Measurements from ENCODE around the gene JAKMIP1.
"Not testable (repeated sequence)": the region's sequence is repeated elsewhere in the genome, so short reads cannot be mapped to it uniquely, and the experiment has no call there.

The JAKMIP1 gene

DNA sequence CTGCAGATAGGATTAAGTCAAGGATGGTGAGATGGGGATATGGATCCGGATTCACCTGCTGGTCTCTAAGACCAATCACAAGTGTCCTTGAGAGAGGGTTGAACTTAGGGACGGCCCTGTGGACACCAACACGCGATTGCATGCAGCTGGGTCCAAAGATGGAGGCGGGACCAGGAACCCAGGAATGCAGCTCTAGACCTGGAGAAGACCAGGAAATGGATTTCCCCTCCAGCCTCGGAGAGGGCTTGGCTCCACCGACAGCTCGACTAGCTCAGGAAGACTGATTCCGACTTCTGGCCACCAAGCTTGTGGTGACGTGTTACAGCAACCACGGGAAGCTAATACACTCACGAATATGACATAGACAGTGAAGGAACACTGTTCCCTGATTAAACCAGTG, 186.8 kb downstream of the JAKMIP1 start:
- DNase-seq (ENCODE audit: low spot score) = no peak

- no peak for DNase-seq (ENCODE audit: low spot score)
Measured at GRCh38 chr4:6012200-6012599, 188.1 kb downstream of the JAKMIP1 start.

DNA sequence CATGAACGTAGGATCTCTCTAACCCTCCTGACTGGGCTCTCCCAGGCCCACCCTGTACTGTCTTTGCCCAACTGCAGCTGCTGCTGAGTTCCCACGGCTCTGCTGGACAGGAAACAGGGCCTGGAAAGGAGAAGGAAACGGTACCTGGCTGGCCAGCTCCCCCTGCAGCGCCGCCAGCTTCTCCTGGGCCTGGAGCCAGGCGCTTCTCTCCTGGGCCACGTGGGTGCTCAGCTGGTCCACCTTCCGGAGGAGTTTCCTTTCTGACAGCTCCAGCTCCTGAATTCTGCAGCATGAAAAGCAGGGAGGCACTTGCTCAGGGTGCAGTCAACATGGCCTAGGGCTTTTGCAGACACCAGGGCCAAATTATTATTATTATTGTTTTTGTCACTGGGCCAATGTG, 188.7 kb downstream of the JAKMIP1 start:
- no peak for DNase-seq (ENCODE audit: low spot score)

- DNase-seq (ENCODE audit: low spot score) = no peak
Measured at GRCh38 chr4:6011271-6011671, 189.1 kb downstream of the JAKMIP1 start.

- DNase-seq (ENCODE audit: low spot score) = no peak
Measured at GRCh38 chr4:6010789-6011188, 189.6 kb downstream of the JAKMIP1 start.

DNA sequence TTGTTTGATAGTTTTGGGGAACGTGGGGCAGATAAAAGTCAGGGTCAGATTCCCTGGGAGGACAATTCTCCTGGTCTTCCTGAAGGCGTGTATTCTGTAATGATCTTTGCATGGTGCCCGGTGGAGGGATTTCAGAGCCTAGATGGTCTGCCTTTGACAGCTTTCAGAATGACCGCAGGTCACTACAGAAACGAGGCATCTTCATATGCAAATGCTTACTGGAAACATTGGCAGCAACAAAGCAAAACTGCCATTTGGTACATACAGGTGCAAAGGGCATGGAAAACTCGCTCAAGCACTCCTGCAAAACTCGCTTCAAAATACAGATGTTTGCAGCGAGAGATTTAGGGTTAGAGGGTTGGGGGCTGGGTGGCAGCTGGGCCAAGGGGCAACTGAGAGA, 190.9 kb downstream of the JAKMIP1 start:
- no peak for DNase-seq (ENCODE audit: low spot score)

- DNase-seq (ENCODE audit: low spot score) = no peak
Measured at GRCh38 chr4:6008766-6009385, 191.5 kb downstream of the JAKMIP1 start.

GRCh38 chr4:6008092-6008551, 192.2 kb downstream of the JAKMIP1 start:
- no peak for DNase-seq (ENCODE audit: low spot score)

DNA sequence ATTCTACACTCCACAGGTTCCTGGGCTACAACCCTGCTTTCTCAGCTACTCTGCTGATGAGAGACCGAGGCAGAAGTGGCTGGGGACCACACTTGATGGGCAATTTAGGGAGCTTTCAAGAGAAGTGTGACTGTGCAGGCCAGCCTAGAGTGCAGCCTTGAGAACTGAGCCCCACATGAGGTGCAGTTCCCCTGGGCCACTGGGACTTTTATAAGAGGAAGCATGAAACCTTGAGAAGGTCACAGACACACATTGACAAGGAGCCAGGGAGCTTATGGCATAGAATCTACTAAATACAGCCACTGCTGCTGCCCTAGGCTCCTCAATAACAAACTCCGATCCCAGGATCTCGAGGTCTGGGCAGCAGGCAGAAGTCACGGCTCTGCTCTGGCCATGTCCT, 195.2 kb downstream of the JAKMIP1 start:
- DNase-seq (ENCODE audit: low spot score) = no peak

GRCh38 chr4:6003485-6003884, 196.9 kb downstream of the JAKMIP1 start:
- DNase-seq (ENCODE audit: low spot score) = not testable (repeated sequence)

GRCh38 chr4:6002926-6003325, 197.4 kb downstream of the JAKMIP1 start:
- DNase-seq (ENCODE audit: low spot score) = no peak

GRCh38 chr4:6002492-6002833, 197.9 kb downstream of the JAKMIP1 start:
- no peak for DNase-seq (ENCODE audit: low spot score)

DNA sequence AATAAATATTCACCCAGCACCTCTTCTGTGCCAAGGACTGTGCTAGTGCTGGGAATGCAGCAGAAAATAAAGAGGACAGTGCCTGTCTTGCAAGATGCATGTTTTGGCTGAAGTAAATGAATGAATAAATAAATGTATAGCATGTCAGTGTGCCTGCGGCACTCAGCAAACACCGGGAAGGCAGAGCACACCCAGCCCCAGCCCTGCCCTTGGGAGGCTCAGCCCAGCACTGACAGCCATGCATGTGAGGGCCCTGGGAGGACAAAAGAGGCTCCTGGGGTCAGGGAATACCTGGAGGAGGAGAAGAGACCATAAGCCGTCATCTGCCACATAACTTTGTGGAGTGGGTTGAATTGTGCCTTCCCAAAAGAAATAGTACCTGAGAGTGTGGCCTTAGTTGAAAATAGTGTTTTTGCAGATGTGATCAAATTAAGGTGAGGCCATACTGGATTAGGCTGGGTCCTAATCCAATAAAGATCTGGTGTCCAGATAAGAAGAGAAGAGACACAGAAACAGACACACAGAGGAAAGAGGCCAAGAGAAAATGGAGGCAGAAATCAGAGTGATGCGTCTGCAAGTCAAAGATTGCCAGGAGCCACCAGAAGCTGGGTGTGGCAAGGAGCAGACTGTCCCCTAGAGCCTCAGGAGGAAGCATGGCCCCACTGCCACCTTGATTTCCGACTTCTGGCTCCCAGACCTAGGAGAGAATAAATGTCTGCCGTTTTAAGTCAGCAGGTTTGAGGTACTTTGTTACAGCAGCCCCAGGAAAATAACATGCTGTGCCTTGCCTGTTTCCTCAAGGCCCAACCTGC, 198.5 kb downstream of the JAKMIP1 start:
- DNase-seq (ENCODE audit: low spot score) = no peak

- no peak for DNase-seq (ENCODE audit: low spot score)
Measured at GRCh38 chr4:5999830-6000365, 200.5 kb downstream of the JAKMIP1 start.

DNA sequence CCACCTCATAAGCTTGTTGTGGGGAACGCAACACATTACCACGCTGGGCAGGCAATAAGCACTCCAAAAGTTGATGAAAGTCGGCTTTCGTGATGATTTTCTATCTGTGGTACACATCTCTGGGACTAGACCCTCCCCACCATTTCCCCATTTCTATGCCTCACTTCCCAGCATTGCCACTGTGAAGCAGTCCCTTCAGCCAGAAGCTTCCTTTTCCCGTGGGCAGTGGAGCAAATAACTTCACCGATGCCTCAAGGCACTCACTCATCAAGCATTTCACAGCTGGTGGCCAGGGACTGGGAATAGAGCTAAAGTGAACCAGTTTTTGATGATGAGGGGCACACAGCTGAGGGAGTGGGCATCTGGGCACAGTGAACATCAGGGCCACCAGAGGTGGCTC, 201.0 kb downstream of the JAKMIP1 start:
- DNase-seq (ENCODE audit: low spot score) = no peak

- peak; percentile 59 for DNase-seq (ENCODE audit: low spot score)
Measured at GRCh38 chr4:5998333-5998936, 201.9 kb downstream of the JAKMIP1 start.

- DNase-seq (ENCODE audit: low spot score) = no peak
Measured at GRCh38 chr4:5996641-5997040, 203.7 kb downstream of the JAKMIP1 start.

GRCh38 chr4:5995901-5996623, 204.3 kb downstream of the JAKMIP1 start:
- no peak for DNase-seq (ENCODE audit: low spot score)

- DNase-seq (ENCODE audit: low spot score) = no peak
Measured at GRCh38 chr4:5993876-5994811, 206.2 kb downstream of the JAKMIP1 start.

DNA sequence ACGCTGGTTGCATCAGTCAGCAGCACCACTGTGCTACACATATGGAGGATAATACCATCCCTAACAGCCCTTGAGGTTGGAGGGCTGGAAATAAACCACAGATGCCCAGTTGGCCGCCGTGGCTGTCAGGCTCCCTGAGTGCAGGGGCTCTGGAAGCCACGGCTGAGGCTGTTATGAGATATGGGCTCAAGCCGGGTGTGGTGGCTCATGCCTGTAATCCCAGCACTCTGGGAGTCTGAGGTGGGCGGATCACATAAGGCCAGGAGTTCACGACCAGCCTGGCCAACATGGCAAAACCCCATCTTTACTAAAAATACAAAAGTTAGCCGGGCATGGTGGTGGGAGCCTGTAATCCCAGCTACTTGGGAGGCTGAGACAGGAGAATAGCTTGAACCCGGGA, 207.0 kb downstream of the JAKMIP1 start:
- DNase-seq (ENCODE audit: low spot score) = not testable (repeated sequence)

GRCh38 chr4:5992828-5993321, 207.5 kb downstream of the JAKMIP1 start:
- no peak for DNase-seq (ENCODE audit: low spot score)

All from LoVo (cell line).